Choroid plexus epithelial cell (primary cell): ENCODE results near the gene CHD6.

Experiments
- DNase-seq: peaks from one replicate; pipeline ENCODE4 v3.0.0-alpha.2; 2010; ENCODE audit warnings: low read depth
- H3K4me3 ChIP-seq: 2 replicates; pipeline ENCODE4 v1.5.1; 2011; ENCODE audit warnings: low read depth, mild to moderate bottlenecking, control low read depth, low read length, moderate library complexity
- TF ChIP-seq, protein P1 (sequence below): conservative IDR thresholded peaks from 2 replicates; pipeline ENCODE4 v1.5.1; 2011; ENCODE audit warnings: low read depth, mild to moderate bottlenecking, control low read depth, inconsistent platforms, low read length, moderate library complexity

CHD6 gene

DNA sequence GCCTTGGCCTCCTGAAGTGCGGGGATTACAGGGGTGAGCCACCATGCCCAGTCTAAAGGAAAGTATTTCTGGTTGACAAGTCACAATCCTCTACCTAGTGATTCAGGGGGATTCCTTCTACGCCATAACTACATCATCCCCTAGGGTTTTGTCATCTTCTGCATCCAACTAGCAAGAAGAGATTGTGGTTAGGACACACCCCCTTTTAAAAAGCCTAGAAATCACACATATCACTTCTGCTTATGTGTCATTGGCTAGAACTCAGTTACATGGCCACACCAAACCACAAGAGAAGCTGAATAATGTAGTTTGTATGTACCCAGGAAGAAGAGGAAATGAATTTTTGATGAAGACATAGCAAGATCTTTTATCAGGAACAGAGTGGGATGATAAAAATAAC is 14.7 kb upstream of the CHD6 start:
- H3K4me3 ChIP-seq, result no peak overlapping the region
- no peak for DNase-seq
- TF ChIP-seq, protein P1, sequence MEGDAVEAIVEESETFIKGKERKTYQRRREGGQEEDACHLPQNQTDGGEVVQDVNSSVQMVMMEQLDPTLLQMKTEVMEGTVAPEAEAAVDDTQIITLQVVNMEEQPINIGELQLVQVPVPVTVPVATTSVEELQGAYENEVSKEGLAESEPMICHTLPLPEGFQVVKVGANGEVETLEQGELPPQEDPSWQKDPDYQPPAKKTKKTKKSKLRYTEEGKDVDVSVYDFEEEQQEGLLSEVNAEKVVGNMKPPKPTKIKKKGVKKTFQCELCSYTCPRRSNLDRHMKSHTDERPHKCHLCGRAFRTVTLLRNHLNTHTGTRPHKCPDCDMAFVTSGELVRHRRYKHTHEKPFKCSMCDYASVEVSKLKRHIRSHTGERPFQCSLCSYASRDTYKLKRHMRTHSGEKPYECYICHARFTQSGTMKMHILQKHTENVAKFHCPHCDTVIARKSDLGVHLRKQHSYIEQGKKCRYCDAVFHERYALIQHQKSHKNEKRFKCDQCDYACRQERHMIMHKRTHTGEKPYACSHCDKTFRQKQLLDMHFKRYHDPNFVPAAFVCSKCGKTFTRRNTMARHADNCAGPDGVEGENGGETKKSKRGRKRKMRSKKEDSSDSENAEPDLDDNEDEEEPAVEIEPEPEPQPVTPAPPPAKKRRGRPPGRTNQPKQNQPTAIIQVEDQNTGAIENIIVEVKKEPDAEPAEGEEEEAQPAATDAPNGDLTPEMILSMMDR, result no peak

DNA sequence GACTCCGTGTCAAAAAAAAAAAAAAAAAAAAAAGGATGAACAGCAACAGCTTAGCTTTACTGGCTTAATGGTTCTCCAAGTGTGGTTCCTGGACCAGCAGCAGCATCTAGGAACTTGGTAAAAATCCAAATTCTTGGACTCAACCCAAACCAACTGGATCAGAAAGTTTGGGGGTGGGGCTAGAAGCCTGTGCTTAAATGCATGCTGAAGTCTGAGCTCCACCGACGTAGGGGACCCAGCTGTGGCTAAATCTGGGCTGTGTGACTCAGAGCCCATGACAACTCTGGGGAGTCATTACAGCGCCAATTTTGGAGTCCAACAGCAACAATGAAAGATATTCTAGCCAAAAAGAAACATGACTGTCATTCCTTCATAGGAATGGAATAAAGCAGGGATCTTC is 13.6 kb upstream of the CHD6 start:
- TF ChIP-seq, protein P1, result no peak
- no peak overlapping the region for H3K4me3 ChIP-seq
- DNase-seq, result no peak

DNA sequence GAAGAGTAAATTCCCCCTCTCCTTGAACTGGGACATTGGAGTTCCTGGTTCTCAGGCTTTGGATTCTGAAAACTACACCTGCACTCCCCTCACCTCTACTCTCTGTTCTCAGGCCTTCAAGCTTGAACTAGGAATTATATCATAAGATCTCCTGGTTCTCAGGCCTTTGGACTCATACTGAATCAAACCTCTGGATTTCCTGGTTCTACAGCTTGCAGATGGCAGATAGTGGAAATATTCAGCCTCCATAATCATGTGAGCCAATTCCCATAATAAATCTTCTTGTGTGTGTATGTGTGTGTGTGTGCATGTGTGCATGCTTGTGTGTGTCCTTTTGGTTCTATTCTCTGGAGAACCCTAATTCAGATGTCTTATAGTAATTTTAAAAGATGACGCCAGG is 12.7 kb upstream of the CHD6 start:
- no peak overlapping the region for H3K4me3 ChIP-seq
- TF ChIP-seq, protein P1, result no peak
- DNase-seq, result no peak

DNA sequence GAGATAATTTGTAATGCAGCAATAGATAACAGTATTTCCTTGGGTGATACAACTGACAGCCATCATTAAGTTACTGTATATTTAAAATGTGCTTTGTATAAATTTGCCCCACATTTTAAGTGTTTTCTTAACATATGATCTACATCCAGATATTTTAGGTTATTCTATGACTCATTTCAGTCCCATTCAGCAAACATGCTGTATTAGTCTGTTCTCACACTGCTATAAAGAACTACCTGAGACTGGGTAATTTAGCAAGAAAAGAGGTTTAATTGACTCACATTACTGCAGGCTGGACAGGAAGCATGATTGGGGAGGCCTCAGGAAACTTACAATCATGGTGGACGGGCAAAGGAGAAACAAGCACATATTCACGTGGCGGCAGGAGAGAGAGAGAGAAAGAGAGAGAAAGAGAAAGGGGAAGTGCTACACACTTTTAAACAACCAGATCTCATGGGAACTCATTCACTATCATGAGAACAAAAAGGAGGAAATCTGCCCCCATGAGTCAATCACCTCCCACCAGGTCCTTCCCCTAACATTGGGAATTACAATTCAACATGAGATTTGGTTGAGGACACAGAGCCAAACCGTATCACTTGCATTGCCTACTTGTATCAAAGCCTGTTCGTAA is 9.6 kb upstream of the CHD6 start:
- TF ChIP-seq, protein P1, result no peak
- DNase-seq, result no peak
- no peak overlapping the region for H3K4me3 ChIP-seq

DNA sequence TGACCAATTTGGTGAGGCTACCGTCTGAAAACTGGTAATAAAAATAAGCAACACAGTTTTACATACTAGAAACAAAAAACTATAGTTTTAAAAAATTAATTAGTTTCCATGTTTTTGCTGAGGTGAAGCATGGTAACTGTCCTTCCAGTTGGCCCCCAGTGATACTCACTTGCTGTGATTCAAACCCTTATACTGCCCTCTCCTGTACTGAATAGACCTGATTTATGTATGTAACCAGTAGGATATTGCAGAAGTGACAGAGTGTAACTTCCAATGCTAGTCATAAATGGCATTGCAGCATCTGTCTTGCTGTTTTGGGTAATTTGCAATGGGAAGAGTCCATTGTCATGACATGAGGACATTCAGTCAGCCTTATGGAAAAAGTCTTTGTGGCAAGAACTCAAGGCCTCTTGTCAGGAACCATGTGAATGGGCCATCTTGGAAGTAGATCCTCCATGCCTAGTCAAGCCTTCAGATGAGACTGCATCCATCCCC is 8.9 kb upstream of the CHD6 start:
- TF ChIP-seq, protein P1, result no peak
- no peak for DNase-seq
- H3K4me3 ChIP-seq, result no peak overlapping the region

DNA sequence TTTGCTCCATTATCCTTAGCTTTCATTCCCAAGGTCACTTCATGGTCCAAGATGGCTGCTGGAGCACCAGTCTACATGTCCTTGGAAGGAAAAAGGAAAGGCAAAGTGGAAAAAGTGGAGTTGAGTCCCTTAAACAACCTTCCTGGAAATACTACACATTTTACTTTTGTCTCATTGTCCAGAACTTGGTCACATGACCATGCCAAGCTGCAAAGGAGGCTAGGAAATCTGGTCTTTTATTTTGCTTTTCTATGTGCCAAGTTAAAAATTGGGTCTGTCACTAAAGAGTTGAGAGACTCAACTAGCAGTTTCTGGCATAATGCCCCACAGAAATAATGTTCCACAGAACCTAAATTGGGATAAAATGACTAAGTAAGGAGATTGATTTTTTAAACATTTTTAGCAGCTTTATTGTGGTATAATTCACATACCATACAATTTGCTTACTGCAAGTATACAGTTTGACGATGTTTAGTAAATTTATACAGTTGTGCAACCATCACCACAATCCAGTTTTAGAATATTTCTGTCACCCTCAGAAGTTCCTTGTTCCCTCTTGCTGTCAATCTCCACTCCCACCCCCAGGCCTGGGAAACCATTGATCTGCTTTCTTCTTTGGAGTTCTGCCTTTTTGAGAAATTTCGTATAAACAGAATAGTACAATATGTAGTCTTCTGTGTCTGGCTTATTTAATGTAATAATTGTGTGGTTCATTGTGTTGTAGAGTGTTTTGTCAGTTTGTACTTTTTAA is 5.6 kb upstream of the CHD6 start:
- DNase-seq, result no peak
- no peak overlapping the region for H3K4me3 ChIP-seq
- TF ChIP-seq, protein P1, result no peak
